ENCODE data around the gene CST7. TPM values are rescaled to one million over a fixed set of nuclear protein-coding genes. Genes with fewer than 3 reads are reported as not detected.

Gene CST7
- polyA plus RNA-seq, 1 of the 3 experiments (the other 2 are of a cell fraction), result 0.07 TPM

DNA sequence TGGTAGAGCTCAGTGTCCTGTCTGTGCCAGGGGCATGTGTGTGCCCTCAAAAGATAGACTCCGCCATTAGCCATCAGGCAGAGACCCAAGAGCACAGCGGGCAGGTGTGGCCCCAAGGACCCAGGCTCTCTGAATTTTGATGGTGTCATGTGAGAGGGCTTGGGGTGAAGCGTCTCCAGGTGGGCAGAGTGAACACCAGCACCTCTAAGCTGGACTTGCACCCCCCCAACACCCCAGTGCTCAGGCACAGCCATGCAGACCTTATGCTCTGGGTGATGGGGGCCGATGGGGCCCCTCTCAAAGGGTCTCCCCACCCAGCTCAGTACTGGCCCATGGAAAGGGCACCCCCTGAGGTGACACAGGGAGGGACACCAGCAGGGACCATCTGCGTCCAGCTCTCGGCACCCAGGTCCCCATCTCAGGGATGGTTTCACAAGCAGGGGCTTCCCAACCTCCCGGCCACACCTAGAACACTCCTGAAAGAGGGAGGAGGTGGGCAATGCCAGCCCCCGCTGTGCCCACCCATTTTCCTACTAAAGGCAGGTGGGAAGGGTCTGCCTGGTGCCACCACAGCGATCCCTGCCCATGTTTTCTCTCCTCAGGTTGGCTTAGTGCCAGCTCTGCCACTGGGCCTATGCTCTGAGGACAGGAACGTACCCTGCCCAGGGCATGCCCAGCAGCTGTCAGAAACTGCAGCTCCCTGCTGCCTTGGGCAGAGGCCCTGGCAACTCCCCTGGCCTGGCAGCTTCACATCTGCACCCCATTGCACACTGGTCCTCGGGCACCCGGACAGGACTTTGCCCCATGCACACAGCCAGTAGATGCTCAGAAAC, 3.5 kb downstream of the CST7 start:
- Histone ChIP-seq H3K9me2 (no peaks in the 10 kb centered on the region), H3K27ac (ENCODE audit: low read depth in 2 of 2, low read length in 1 of 2) (no peak overlapping the region), H3K4me1 (ENCODE audit: control insufficient read depth in 1 of 2, insufficient read depth in 2 of 2, low read depth in 1 of 2, low read length in 1 of 2) (peaks cover 0 to 6% of the 10 kb centered on the region in 2 experiments; a peak in 1 of 4 replicates), H3K4me3 (ENCODE audit: low read depth in 2 of 2, low read length in 1 of 2) (no peak overlapping the region), H3K9me3 (no peaks in the 10 kb centered on the region), H4K20me1 (ENCODE audit: insufficient read depth) (no peaks in the 10 kb centered on the region), H3K9ac (no peak overlapping the region), H2AFZ (ENCODE audit: low read depth) (no peak overlapping the region), H3K27me3 (ENCODE audit: insufficient read depth) (no peaks in the 10 kb centered on the region), H3K4me2 (no peak overlapping the region), H3F3A (replicated peaks; ENCODE audit: insufficient read depth) (no peaks in the 10 kb centered on the region), H3K36me3 (replicated peaks in 1 of 2; ENCODE audit: control insufficient read depth in 1 of 2, insufficient read depth in 2 of 2, low read length in 1 of 2) (peaks cover 0 to 9% of the 10 kb centered on the region in 2 experiments), H3K79me2 (ENCODE audit: insufficient read depth) (no peaks in the 10 kb centered on the region)
- 75% methylated on average over 4 of the region's 12 CpGs for WGBS (ENCODE audit: low lambda C conversion rate)
- TF ChIP-seq, protein P1, sequence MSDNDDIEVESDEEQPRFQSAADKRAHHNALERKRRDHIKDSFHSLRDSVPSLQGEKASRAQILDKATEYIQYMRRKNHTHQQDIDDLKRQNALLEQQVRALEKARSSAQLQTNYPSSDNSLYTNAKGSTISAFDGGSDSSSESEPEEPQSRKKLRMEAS (IDR thresholded peaks at IDR 0.05; ENCODE audit: low read depth), result no peak
- TF ChIP-seq, protein P2, sequence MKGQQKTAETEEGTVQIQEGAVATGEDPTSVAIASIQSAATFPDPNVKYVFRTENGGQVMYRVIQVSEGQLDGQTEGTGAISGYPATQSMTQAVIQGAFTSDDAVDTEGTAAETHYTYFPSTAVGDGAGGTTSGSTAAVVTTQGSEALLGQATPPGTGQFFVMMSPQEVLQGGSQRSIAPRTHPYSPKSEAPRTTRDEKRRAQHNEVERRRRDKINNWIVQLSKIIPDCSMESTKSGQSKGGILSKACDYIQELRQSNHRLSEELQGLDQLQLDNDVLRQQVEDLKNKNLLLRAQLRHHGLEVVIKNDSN (IDR thresholded peaks at IDR 0.05; ENCODE audit: borderline replicate concordance, low read depth), result no peak
- TF ChIP-seq RAD21 (IDR thresholded peaks at IDR 0.05; ENCODE audit: low read length) (no peak), TAF1 (IDR thresholded peaks at IDR 0.05; ENCODE audit: borderline replicate concordance, low read depth, low read length) (no peak)
- TF ChIP-seq, protein P3, sequence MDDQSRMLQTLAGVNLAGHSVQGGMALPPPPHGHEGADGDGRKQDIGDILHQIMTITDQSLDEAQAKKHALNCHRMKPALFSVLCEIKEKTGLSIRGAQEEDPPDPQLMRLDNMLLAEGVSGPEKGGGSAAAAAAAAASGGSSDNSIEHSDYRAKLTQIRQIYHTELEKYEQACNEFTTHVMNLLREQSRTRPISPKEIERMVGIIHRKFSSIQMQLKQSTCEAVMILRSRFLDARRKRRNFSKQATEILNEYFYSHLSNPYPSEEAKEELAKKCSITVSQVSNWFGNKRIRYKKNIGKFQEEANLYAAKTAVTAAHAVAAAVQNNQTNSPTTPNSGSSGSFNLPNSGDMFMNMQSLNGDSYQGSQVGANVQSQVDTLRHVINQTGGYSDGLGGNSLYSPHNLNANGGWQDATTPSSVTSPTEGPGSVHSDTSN (IDR thresholded peaks at IDR 0.05), result no peak
- ChIA-PET POLR2A (no interaction called here), CTCF (interaction anchor here (1.3 kb wide), 1 partner anchor 11 kb away, joined by 3 read pairs; no protein-coding TSS in a partner anchor)
- DNase-seq, result no peak

DNA sequence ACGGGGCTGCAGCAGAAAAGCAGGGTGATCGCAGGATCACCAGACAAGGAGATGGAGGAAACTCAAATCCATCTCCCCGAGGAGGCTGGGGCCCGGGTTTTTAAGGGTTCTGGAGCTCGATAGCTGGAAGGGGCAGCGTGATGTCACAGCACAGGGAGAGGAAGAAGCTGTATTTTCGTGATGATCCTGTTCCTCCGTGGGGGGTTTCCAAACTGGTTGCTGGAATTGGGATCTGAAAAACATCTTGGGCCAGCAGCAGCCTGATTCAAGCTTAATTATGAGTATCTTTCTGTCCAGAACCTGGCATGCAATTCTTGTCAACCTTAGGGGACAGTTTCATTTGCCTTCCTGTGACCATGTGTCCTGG, 4.1 kb downstream of the CST7 start:
- Histone ChIP-seq H4K20me1 (ENCODE audit: insufficient read depth) (no peaks in the 10 kb centered on the region), H3K27me3 (ENCODE audit: insufficient read depth) (no peaks in the 10 kb centered on the region), H3K27ac (ENCODE audit: low read depth in 2 of 2, low read length in 1 of 2) (no peak overlapping the region), H3K9me3 (no peaks in the 10 kb centered on the region), H3K4me3 (ENCODE audit: low read depth in 2 of 2, low read length in 1 of 2) (no peak overlapping the region), H3K4me2 (no peak overlapping the region), H3K4me1 (ENCODE audit: control insufficient read depth in 1 of 2, insufficient read depth in 2 of 2, low read depth in 1 of 2, low read length in 1 of 2) (peaks cover 0 to 6% of the 10 kb centered on the region in 2 experiments; a peak in 1 of 4 replicates), H3K9me2 (no peaks in the 10 kb centered on the region), H2AFZ (ENCODE audit: low read depth) (no peak overlapping the region), H3K9ac (no peak overlapping the region), H3K36me3 (replicated peaks in 1 of 2; ENCODE audit: control insufficient read depth in 1 of 2, insufficient read depth in 2 of 2, low read length in 1 of 2) (peaks cover 0 to 9% of the 10 kb centered on the region in 2 experiments), H3F3A (replicated peaks; ENCODE audit: insufficient read depth) (no peaks in the 10 kb centered on the region), H3K79me2 (ENCODE audit: insufficient read depth) (no peaks in the 10 kb centered on the region)
- DNase-seq, result no peak
- ChIA-PET CTCF (interaction anchor here (0.8 kb wide), 1 partner anchor 11 kb away, joined by 3 read pairs; no protein-coding TSS in a partner anchor), POLR2A (no interaction called here)
- no peak for TF ChIP-seq CHD2 (IDR thresholded peaks at IDR 0.05; ENCODE audit: low read length, partially characterized antibody)
- TF ChIP-seq, protein P4, sequence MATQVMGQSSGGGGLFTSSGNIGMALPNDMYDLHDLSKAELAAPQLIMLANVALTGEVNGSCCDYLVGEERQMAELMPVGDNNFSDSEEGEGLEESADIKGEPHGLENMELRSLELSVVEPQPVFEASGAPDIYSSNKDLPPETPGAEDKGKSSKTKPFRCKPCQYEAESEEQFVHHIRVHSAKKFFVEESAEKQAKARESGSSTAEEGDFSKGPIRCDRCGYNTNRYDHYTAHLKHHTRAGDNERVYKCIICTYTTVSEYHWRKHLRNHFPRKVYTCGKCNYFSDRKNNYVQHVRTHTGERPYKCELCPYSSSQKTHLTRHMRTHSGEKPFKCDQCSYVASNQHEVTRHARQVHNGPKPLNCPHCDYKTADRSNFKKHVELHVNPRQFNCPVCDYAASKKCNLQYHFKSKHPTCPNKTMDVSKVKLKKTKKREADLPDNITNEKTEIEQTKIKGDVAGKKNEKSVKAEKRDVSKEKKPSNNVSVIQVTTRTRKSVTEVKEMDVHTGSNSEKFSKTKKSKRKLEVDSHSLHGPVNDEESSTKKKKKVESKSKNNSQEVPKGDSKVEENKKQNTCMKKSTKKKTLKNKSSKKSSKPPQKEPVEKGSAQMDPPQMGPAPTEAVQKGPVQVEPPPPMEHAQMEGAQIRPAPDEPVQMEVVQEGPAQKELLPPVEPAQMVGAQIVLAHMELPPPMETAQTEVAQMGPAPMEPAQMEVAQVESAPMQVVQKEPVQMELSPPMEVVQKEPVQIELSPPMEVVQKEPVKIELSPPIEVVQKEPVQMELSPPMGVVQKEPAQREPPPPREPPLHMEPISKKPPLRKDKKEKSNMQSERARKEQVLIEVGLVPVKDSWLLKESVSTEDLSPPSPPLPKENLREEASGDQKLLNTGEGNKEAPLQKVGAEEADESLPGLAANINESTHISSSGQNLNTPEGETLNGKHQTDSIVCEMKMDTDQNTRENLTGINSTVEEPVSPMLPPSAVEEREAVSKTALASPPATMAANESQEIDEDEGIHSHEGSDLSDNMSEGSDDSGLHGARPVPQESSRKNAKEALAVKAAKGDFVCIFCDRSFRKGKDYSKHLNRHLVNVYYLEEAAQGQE (IDR thresholded peaks at IDR 0.05; ENCODE audit: low read depth, low read length), result no peak
- no peak for TF ChIP-seq NRF1 (IDR thresholded peaks at IDR 0.05; ENCODE audit: low read depth, low read length)
- no peak for TF ChIP-seq FOXJ3 (CRISPR knock-in tag; IDR thresholded peaks at IDR 0.05)
- TF ChIP-seq RAD21 (IDR thresholded peaks at IDR 0.05; ENCODE audit: low read length), result no peak
- TF ChIP-seq, protein P5, sequence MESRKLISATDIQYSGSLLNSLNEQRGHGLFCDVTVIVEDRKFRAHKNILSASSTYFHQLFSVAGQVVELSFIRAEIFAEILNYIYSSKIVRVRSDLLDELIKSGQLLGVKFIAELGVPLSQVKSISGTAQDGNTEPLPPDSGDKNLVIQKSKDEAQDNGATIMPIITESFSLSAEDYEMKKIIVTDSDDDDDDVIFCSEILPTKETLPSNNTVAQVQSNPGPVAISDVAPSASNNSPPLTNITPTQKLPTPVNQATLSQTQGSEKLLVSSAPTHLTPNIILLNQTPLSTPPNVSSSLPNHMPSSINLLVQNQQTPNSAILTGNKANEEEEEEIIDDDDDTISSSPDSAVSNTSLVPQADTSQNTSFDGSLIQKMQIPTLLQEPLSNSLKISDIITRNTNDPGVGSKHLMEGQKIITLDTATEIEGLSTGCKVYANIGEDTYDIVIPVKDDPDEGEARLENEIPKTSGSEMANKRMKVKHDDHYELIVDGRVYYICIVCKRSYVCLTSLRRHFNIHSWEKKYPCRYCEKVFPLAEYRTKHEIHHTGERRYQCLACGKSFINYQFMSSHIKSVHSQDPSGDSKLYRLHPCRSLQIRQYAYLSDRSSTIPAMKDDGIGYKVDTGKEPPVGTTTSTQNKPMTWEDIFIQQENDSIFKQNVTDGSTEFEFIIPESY (IDR thresholded peaks at IDR 0.05; ENCODE audit: borderline replicate concordance, low read depth), result no peak
- TF ChIP-seq, protein P2 (IDR thresholded peaks at IDR 0.05; ENCODE audit: borderline replicate concordance, low read depth), result no peak
- no peak for TF ChIP-seq TCF12 (IDR thresholded peaks at IDR 0.05)
- TF ChIP-seq, protein P6, sequence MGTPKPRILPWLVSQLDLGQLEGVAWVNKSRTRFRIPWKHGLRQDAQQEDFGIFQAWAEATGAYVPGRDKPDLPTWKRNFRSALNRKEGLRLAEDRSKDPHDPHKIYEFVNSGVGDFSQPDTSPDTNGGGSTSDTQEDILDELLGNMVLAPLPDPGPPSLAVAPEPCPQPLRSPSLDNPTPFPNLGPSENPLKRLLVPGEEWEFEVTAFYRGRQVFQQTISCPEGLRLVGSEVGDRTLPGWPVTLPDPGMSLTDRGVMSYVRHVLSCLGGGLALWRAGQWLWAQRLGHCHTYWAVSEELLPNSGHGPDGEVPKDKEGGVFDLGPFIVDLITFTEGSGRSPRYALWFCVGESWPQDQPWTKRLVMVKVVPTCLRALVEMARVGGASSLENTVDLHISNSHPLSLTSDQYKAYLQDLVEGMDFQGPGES (IDR thresholded peaks at IDR 0.05; ENCODE audit: low read depth, low read length), result no peak
- TF ChIP-seq, protein P1 (IDR thresholded peaks at IDR 0.05; ENCODE audit: low read depth), result no peak
- no peak for TF ChIP-seq EP300 (IDR thresholded peaks at IDR 0.05; ENCODE audit: borderline replicate concordance in 1 of 2, low read depth in 1 of 2, low read length in 1 of 2)
- WGBS (ENCODE audit: low lambda C conversion rate), result 82% methylated on average over 8 of the region's 8 CpGs

All from SK-N-SH (cell line).